ENCODE results near the gene HAUS5.

DNA sequence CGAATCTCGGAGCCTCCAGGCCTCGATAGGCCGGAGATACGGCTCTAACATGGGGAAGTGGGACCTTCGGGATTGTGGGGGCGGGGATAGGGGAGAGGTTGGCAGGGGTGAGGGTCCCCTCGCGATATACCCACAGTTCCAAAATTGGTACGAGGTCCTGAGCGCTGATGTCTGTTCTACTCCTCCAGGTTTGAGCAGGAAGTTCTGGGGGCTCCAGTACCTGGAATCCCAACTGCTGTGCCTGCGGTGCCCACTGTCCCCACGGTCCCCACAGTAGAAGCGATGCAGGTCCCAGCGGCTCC is 16.7 kb downstream of the HAUS5 start:
- TF ChIP-seq, protein P1, sequence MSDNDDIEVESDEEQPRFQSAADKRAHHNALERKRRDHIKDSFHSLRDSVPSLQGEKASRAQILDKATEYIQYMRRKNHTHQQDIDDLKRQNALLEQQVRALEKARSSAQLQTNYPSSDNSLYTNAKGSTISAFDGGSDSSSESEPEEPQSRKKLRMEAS (IDR thresholded peaks at IDR 0.05) = no peak
- TF ChIP-seq RAD21 (IDR thresholded peaks at IDR 0.05; ENCODE audit: low read depth) (no peak), ZBTB7A (IDR thresholded peaks at IDR 0.05; ENCODE audit: low read depth) (no peak), NFIC (IDR thresholded peaks at IDR 0.05) (no peak), EGR1 (IDR thresholded peaks at IDR 0.05) (no peak)

All from Ishikawa (cell line).